Glomerular visceral epithelial cell (primary cell): ENCODE results near the gene RPS6KC1.
"Not testable (repeated sequence)": the region's sequence is repeated elsewhere in the genome, so short reads cannot be mapped to it uniquely, and the experiment has no call there.

Source experiments
- DNase-seq: peaks from one replicate; pipeline ENCODE4 v3.0.0-alpha.2; 2016; ENCODE audit errors: extremely low spot score

RPS6KC1 gene

GRCh38 chr1:213055767-213056166, 4.7 kb downstream of the RPS6KC1 start:
- DNase-seq = no peak

- no peak for DNase-seq
These were observed 6.4 kb downstream of the RPS6KC1 start for GRCh38 chr1:213057264-213058059.

DNA sequence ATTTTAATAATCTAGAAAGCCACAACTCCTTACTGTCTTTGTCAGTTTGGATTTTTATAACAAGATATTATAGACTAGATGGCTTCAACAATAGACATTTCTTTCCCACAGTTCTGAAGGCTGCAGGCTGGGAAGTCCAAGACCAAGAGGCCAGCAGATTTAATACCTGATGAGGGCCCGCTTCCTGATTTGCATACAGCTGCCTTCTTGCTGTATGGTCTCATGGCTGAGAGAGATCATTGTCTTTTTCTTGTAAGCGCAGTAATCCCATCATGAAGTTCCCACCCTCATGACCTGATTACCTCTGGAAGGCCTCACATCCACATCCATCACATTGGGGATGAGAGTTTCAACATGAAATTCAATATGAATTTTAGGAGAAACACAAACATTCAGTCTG, 9.8 kb downstream of the RPS6KC1 start:
- no peak for DNase-seq

DNA sequence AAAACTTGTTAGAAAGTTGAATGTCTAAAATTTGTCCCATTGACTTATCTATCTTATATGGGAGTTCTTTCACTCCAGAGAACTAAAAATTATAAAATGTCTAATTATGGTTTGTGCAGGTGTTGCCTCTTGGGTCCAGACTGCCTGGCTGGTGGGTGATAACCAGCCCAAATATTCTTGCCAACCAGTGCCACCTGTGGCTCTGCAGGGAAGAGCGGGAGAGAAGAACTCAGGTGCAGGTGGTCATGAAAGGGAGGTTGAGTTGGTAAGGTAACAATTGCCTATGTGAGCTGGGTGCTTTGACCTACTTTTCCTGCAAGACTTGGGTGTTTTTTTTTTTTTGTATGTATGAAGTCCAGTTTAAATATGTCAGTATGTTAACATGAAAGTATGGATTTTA, 10.2 kb downstream of the RPS6KC1 start:
- DNase-seq = no peak

- no peak for DNase-seq
These were observed 14.8 kb downstream of the RPS6KC1 start for GRCh38 chr1:213065800-213066199.

DNA sequence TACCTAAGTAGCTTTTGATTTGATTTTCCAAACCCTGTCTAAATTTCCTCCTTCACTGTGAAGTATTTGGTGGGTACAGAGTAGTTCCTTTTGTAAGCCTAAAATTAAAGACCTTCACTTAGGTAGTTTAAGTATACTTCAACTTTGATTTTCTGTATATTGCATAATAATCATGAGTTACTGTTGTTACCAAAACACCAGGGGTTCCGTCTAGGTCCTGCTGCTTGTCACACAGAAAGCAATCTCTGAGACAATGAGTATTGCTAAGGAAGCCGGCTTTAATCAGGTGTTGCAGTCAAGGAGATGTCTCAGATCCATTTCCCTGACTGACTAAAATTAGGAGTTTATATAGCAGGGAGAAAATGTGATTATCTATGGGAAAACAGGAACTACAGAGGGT, 15.3 kb downstream of the RPS6KC1 start:
- no peak for DNase-seq

DNA sequence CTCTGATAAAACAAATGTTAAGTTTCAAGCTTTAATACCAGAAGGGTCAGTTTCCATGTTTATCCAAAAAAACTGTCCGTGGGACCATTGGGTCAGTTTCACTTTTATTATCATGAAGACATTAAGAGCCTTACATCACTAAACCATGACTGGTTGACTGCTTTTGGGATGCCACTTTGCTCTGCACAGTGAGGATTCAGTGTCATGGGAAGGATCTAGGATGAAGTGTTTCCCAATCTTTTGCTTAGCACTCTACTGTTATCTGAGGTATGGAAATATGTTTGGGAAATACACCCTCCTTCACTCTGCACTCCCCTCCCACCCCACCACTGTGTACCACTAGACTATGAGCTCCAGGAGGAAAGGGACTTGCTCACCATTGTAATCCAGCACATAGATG, 16.3 kb downstream of the RPS6KC1 start:
- DNase-seq = peak; percentile 9

DNA sequence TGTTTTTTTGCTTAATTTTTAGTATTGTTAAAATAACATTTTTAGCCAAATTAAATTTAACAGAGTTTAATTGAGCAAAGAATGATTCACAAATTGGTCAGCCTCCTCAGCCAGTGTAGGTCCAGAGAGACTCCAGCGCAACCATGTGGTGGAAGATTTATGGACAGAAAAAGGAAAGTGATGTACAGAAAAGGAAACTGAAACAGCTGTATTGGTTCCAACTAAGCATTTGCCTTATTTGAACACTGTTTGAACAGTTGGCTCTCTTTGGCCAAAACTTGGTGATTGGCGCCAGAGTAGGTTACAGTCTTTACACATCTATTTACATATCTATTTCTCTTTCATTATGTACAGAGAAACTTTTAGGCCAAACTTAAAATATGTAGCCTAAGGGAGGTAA, 19.4 kb downstream of the RPS6KC1 start:
- DNase-seq = peak; percentile 59

- no peak for DNase-seq
These were observed 24.7 kb downstream of the RPS6KC1 start for GRCh38 chr1:213075725-213076124.

DNA sequence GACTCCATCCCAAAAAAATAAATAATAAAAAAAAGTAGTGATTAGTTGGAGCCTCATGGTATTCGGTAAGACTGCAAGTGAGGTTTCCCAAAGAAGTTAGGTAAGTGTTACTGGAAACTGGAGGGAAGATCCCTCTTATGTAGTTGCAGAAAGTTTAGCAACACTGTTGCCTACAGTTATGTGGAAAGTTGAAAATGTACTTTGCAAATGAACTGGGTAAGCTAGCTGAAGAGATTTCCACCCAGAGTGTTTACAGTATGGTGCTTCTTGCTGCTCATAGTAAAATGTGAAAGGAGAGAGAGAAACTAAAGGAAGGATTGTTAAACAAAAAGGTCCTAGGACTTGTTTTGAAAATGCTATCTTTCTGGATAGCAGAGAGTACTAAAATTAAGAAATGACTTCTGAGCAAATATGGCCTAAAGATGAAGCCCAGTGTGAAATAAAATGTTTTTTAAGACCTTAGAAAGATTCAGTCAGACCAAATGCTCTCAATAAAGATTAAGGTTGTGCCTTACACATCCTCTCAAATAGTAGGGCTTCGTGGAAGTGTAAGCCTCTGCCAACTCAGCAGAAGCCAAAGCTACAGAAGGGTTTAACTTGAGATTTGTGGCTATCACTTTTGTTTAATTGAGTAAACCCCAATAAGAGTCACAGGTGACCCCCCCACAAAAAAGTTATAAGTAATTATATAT, 31.5 kb downstream of the RPS6KC1 start:
- no peak for DNase-seq

GRCh38 chr1:213083112-213083445, 32.0 kb downstream of the RPS6KC1 start:
- DNase-seq = no peak

DNA sequence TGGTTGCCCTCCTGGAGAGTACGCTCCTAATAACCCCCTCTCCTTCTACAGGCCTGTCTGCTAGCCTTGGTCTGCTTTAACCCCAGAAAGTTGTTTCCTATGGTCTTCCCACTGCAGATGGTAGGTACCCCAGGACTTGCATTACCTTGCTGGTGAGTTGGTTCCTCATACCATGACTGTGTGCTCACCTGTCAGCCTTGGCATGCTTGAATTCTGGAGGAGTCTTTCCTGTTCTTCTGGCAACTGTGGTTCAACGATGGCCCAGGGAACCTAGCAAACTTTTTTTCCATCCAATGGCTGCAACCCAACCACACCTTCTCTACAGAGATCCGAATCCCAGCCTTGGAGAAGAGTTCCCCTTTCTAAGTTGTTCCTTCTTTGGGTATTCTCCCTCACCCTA, 36.9 kb downstream of the RPS6KC1 start:
- no peak for DNase-seq

GRCh38 chr1:213089924-213090677, 39.1 kb downstream of the RPS6KC1 start:
- no peak for DNase-seq

GRCh38 chr1:213094446-213094845, 43.4 kb downstream of the RPS6KC1 start:
- no peak for DNase-seq

- DNase-seq = no peak
These were observed 44.4 kb downstream of the RPS6KC1 start for GRCh38 chr1:213095467-213095866.

- DNase-seq = no peak
These were observed 48.8 kb downstream of the RPS6KC1 start for GRCh38 chr1:213099682-213100399.

DNA sequence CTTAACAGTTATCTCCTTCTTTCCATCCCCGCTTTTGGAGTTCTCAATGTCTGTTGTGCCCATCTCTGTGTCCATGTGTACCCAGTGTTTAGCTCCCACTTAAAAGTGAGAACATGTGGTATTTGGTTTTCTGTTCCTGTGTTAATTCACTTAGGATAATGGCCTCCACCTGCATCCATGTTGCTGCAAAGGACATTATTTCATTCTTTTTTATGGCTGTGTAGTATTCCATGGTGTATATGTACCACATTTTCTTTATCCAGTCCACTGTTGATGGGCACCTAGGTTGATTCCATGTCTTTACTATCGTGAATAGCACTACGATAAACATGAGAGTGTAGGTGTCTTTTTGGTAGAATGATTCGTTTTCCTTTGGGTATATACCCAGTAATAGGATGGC, 49.5 kb downstream of the RPS6KC1 start:
- not testable (repeated sequence) for DNase-seq

GRCh38 chr1:213103377-213104306, 52.6 kb downstream of the RPS6KC1 start:
- no peak for DNase-seq

- no peak for DNase-seq
These were observed 53.6 kb downstream of the RPS6KC1 start for GRCh38 chr1:213104604-213105003.

GRCh38 chr1:213106298-213106697, 55.3 kb downstream of the RPS6KC1 start:
- no peak for DNase-seq

GRCh38 chr1:213107613-213108012, 56.6 kb downstream of the RPS6KC1 start:
- no peak for DNase-seq
